WERI-Rb-1 (cell line): ENCODE data around the gene LRIG2.
"Not testable (repeated sequence)": the region's sequence is repeated elsewhere in the genome, so short reads cannot be mapped to it uniquely, and the experiment has no call there.

ENCODE experiments used
- DNase-seq: peaks from one replicate; pipeline ENCODE4 v3.0.0-alpha.2; 2020
- H3K27ac ChIP-seq: fragments of 250-450 bp; sonication (Bioruptor Pico); 2 replicates; pipeline ENCODE4 v1.5.1; 2020; ENCODE audit warnings: mild to moderate bottlenecking, moderate library complexity
- H3K27me3 ChIP-seq: fragments of 250-450 bp; sonication (Bioruptor Pico); 2 replicates; pipeline ENCODE4 v1.5.1; 2021; ENCODE audit warnings: mild to moderate bottlenecking, low read depth, moderate library complexity; ENCODE audit not compliant: insufficient read depth, severe bottlenecking
- H3K36me3 ChIP-seq: fragments of 250-450 bp; sonication (Bioruptor Pico); 2 replicates; pipeline ENCODE4 v1.5.1; 2020; ENCODE audit warnings: mild to moderate bottlenecking, moderate library complexity
- H3K4me3 ChIP-seq: 2 replicates; pipeline ENCODE4 v1.5.1; 2011; ENCODE audit warnings: low read depth, mild to moderate bottlenecking, control low read depth, low read length
- H3K9me3 ChIP-seq: fragments of 250-450 bp; sonication (Bioruptor Pico); 2 replicates; pipeline ENCODE4 v1.5.1; 2021; ENCODE audit warnings: mild to moderate bottlenecking, moderate library complexity; ENCODE audit not compliant: severe bottlenecking
- CTCF ChIP-seq: IDR thresholded peaks from 2 replicates; pipeline ENCODE4 v1.5.1; 2011; ENCODE audit warnings: low read depth, mild to moderate bottlenecking, control low read depth, inconsistent platforms, low read length

LRIG2 gene, protein sequence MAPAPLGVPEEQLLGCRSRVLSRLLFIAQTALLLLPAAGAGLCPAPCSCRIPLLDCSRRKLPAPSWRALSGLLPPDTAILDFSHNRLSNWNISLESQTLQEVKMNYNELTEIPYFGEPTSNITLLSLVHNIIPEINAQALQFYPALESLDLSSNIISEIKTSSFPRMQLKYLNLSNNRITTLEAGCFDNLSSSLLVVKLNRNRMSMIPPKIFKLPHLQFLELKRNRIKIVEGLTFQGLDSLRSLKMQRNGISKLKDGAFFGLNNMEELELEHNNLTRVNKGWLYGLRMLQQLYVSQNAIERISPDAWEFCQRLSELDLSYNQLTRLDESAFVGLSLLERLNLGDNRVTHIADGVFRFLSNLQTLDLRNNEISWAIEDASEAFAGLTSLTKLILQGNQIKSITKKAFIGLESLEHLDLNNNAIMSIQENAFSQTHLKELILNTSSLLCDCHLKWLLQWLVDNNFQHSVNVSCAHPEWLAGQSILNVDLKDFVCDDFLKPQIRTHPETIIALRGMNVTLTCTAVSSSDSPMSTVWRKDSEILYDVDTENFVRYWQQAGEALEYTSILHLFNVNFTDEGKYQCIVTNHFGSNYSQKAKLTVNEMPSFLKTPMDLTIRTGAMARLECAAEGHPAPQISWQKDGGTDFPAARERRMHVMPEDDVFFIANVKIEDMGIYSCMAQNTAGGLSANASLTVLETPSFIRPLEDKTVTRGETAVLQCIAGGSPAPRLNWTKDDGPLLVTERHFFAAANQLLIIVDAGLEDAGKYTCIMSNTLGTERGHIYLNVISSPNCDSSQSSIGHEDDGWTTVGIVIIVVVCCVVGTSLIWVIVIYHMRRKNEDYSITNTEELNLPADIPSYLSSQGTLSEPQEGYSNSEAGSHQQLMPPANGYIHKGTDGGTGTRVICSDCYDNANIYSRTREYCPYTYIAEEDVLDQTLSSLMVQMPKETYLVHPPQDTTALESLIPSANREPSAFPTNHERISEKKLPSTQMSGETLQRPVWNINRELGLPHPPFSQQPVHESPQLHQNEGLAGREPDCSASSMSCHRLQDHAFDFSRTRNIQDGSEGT

DNA sequence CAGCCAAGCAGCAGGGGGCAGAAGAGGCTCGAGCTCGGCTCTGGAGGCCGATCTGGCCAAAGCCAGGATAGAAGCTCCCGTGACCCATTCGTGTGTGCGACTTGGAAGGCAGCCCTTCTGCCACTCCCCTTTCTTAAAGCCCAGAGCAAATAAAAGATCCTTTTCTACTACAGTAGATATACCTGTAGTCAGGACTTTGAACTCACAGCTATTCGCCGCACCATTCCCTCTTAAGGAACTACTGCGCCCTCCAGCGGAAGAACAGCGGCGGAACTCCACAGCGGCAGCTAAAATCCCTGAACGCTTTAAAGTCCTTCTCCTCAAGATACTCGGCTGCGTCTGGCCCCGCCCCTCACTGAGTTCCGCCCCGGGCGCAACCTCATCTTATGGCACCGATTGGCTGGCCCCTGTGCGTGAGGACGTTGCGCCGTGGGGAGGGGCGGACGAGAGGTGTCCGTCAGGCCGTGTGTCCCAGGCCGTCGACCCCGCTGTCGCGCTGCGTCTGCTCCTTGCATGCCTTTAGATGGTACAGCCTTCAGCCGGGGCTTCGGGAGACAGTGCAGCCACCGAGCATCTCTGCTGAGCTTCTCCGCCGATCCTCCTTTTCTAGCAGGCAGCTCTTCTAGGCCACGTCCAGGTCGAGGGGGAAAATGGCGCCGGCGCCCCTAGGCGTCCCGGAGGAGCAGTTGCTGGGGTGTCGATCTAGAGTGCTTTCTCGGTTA is at the start of gene LRIG2:
LRIG2 (plus strand) TSS at position 442 of the 722 bp plus-strand sequence; CDS start at position 651, 209 bp downstream.
- TF ChIP-seq CTCF: peak; percentile 79
- H3K36me3 ChIP-seq: peaks cover 6% of the 10 kb centered on the region
- no peaks in the 10 kb centered on the region for H3K27me3 ChIP-seq
- H3K4me3 ChIP-seq: peak within 1 kb of the TSS; percentile 98
- peak; percentile 99 for DNase-seq
- H3K9me3 ChIP-seq: no peaks in the 10 kb centered on the region
- H3K27ac ChIP-seq: peak within 1 kb of the TSS; percentile 73

DNA sequence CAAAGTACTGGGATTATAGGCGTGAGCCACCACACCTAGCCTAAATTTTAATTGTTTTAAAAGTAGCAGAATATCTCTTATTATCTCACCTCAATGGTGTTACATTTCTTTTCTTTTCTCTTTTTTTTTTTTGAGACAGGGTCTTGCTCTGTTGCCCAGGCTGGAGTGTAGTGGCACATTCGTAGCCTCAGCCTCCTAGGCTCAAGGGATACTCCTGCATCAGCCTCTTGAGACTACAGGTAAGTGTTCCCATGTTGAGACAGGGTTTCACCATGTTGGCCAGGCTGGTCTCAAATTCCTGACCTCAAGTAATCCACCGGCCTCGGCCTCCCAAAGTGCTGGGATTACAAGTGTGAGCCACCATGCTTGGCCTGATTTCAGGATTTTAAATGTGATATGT is 49.7 kb upstream of the LRIG2 start:
- H3K9me3 ChIP-seq, H3K27ac ChIP-seq, H3K27me3 ChIP-seq, DNase-seq, H3K36me3 ChIP-seq, H3K4me3 ChIP-seq: not testable (repeated sequence)

- Histone ChIP-seq H3K27me3 (no peaks in the 10 kb centered on the region), H3K9me3 (no peaks in the 10 kb centered on the region), H3K27ac (no peak overlapping the region), H3K36me3 (no peaks in the 10 kb centered on the region), H3K4me3 (no peak overlapping the region)
- DNase-seq: no peak
- no peak for TF ChIP-seq CTCF
Measured at GRCh38 chr1:113027007-113027406, 46.0 kb upstream of the LRIG2 start.

GRCh38 chr1:113027449-113027848 is 45.5 kb upstream of the LRIG2 start:
- no peak for TF ChIP-seq CTCF
- DNase-seq: no peak
- Histone ChIP-seq H3K4me3 (no peak overlapping the region), H3K27ac (no peak overlapping the region), H3K27me3 (no peaks in the 10 kb centered on the region), H3K36me3 (no peaks in the 10 kb centered on the region), H3K9me3 (no peaks in the 10 kb centered on the region)

GRCh38 chr1:113029822-113030221 is 43.2 kb upstream of the LRIG2 start:
- Histone ChIP-seq H3K27ac (no peak overlapping the region), H3K4me3 (no peak overlapping the region), H3K36me3 (no peaks in the 10 kb centered on the region), H3K27me3 (no peaks in the 10 kb centered on the region), H3K9me3 (no peaks in the 10 kb centered on the region)
- no peak for DNase-seq
- no peak for TF ChIP-seq CTCF
